ENCODE data around the gene DGKB.

DGKB gene

GRCh38 chr7:14144538-14144937 lies 758.0 kb downstream of the DGKB start:
- no peak for DNase-seq (ENCODE audit: low spot score)
- TF ChIP-seq, protein P1, sequence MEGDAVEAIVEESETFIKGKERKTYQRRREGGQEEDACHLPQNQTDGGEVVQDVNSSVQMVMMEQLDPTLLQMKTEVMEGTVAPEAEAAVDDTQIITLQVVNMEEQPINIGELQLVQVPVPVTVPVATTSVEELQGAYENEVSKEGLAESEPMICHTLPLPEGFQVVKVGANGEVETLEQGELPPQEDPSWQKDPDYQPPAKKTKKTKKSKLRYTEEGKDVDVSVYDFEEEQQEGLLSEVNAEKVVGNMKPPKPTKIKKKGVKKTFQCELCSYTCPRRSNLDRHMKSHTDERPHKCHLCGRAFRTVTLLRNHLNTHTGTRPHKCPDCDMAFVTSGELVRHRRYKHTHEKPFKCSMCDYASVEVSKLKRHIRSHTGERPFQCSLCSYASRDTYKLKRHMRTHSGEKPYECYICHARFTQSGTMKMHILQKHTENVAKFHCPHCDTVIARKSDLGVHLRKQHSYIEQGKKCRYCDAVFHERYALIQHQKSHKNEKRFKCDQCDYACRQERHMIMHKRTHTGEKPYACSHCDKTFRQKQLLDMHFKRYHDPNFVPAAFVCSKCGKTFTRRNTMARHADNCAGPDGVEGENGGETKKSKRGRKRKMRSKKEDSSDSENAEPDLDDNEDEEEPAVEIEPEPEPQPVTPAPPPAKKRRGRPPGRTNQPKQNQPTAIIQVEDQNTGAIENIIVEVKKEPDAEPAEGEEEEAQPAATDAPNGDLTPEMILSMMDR (IDR thresholded peaks at IDR 0.05; ENCODE audit: extremely low read depth, missing control alignments): no peak

- no peak for DNase-seq (ENCODE audit: low spot score)
- TF ChIP-seq, protein P1 (IDR thresholded peaks at IDR 0.05; ENCODE audit: extremely low read depth, missing control alignments): no peak
These were observed 758.4 kb downstream of the DGKB start for GRCh38 chr7:14144109-14144508.

GRCh38 chr7:14137676-14138075 lies 764.9 kb downstream of the DGKB start:
- TF ChIP-seq, protein P1 (IDR thresholded peaks at IDR 0.05; ENCODE audit: extremely low read depth, missing control alignments): no peak

DNA sequence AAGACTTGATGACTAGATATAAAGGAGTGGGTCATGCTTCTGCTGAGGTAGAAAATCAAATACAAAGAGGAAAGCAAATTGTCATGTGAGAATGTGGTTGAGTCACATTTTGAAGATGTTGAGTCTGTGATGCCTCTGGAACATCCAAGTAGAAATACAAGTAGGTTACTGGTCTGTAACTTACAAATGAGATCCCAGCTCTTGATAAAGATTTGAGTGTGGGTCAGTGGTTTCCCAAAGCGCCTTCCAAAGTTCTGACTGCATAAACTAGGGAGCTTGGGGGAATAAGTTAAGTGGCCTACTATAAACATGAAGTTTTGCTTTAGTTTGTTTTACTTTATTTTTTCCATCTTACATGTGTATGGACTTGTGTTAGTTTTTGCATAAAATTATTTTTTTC lies 768.8 kb downstream of the DGKB start:
- no peak for DNase-seq (ENCODE audit: low spot score)
- TF ChIP-seq, protein P1 (IDR thresholded peaks at IDR 0.05; ENCODE audit: extremely low read depth, missing control alignments): no peak

More at GRCh38 chr7:14137676-14138075, 764.9 kb downstream of the DGKB start:
- no peak for DNase-seq (ENCODE audit: low spot score)

GRCh38 chr7:14125998-14126397 lies 776.6 kb downstream of the DGKB start:
- DNase-seq (ENCODE audit: low spot score): no peak
- TF ChIP-seq, protein P1 (IDR thresholded peaks at IDR 0.05; ENCODE audit: extremely low read depth, missing control alignments): no peak

GRCh38 chr7:14124716-14125115 lies 777.8 kb downstream of the DGKB start:
- DNase-seq (ENCODE audit: low spot score): no peak
- TF ChIP-seq, protein P1 (IDR thresholded peaks at IDR 0.05; ENCODE audit: extremely low read depth, missing control alignments): no peak

- DNase-seq (ENCODE audit: low spot score): no peak
- TF ChIP-seq, protein P1 (IDR thresholded peaks at IDR 0.05; ENCODE audit: extremely low read depth, missing control alignments): no peak
These were observed 778.6 kb downstream of the DGKB start for GRCh38 chr7:14123923-14124322.

All from GM20000 (cell line).